Activated T-helper 17 cell treated with anti-CD3 and anti-CD28 coated beads, Interleukin-2, amount 50 U/mL, for 72 hours (primary cell): ENCODE measurements around the gene ANKRD39. TPM values are rescaled to one million over a fixed set of nuclear protein-coding genes. Genes with fewer than 3 reads are reported as not detected.
"Not testable (repeated sequence)": the region's sequence is repeated elsewhere in the genome, so short reads cannot be mapped to it uniquely, and the experiment has no call there.

Experiments
- ATAC-seq: fragments of 150-1000 bp; cut with Tn5 transposase; replicated peaks from 2 replicates; pipeline ENCODE4 v1.10.0; 2021; ENCODE audit warnings: mild to moderate bottlenecking, moderate library complexity
- H3K27ac Mint-ChIP-seq: one replicate; pipeline ENCODE4 v1.8.0; 2022; ENCODE audit warnings: mixed read lengths
- H3K27me3 Mint-ChIP-seq: one replicate; pipeline ENCODE4 v1.8.0; 2022; ENCODE audit warnings: mixed read lengths
- H3K36me3 Mint-ChIP-seq: one replicate; pipeline ENCODE4 v1.8.0; 2022; ENCODE audit warnings: low read depth, mild to moderate bottlenecking, mixed read lengths
- H3K4me1 Mint-ChIP-seq: one replicate; pipeline ENCODE4 v1.8.0; 2022; ENCODE audit warnings: mixed read lengths
- H3K4me3 Mint-ChIP-seq: one replicate; pipeline ENCODE4 v1.8.0; 2022; ENCODE audit warnings: mild to moderate bottlenecking, mixed read lengths
- H3K9me3 Mint-ChIP-seq: one replicate; pipeline ENCODE4 v1.8.0; 2022; ENCODE audit warnings: mixed read lengths
- total RNA-seq, 2 donors: library from RNA; stranded (reverse); gene quantifications; one replicate each; pipeline ENCODE4 v1.2.3, GENCODE V29; 2022

Gene ANKRD39
- total RNA-seq, 2 donors from 2014 or later = 25.2 to 52.3 TPM

- Mint-ChIP-seq H3K4me1 (peaks cover 15% of the 10 kb centered on the region), H3K27ac (peak within 1 kb of the TSS; percentile 74), H3K27me3 (peaks cover 2% of the 10 kb centered on the region), H3K4me3 (peak within 1 kb of the TSS; percentile 73), H3K36me3 (no peaks in the 10 kb centered on the region), H3K9me3 (no peaks in the 10 kb centered on the region)
- peak; percentile 19 for ATAC-seq
Observed at GRCh38 chr2:96869822-96870625, 12.2 kb upstream of the ANKRD39 start, which contains the start of gene SEMA4C. SEMA4C (minus strand) TSS chr2:96870080; CDS start chr2:96867886, 2,194 bp downstream.

- Mint-ChIP-seq H3K27ac (no peak overlapping the region), H3K27me3 (peaks cover 2% of the 10 kb centered on the region), H3K9me3 (no peaks in the 10 kb centered on the region), H3K36me3 (no peaks in the 10 kb centered on the region), H3K4me1 (peaks cover 14% of the 10 kb centered on the region), H3K4me3 (no peak overlapping the region)
- peak; percentile 4 for ATAC-seq
Observed at GRCh38 chr2:96869281-96869821, 11.5 kb upstream of the ANKRD39 start.

- peak overlapping the region; percentile 77 for H3K4me3 Mint-ChIP-seq
- peak; percentile 59 for ATAC-seq
- peaks cover 12% of the 10 kb centered on the region for H3K4me1 Mint-ChIP-seq
- H3K27me3 Mint-ChIP-seq = peaks cover 2% of the 10 kb centered on the region
- H3K9me3 Mint-ChIP-seq = no peaks in the 10 kb centered on the region
- H3K27ac Mint-ChIP-seq = peak overlapping the region; percentile 85
- H3K36me3 Mint-ChIP-seq = no peaks in the 10 kb centered on the region
Observed at GRCh38 chr2:96868555-96869280, 10.9 kb upstream of the ANKRD39 start.

GRCh38 chr2:96867756-96868554, 10.1 kb upstream of the ANKRD39 start:
- Mint-ChIP-seq H3K9me3 (no peaks in the 10 kb centered on the region), H3K4me3 (peak overlapping the region; percentile 77), H3K4me1 (peaks cover 7% of the 10 kb centered on the region), H3K27me3 (peaks cover 2% of the 10 kb centered on the region), H3K27ac (peak overlapping the region; percentile 85), H3K36me3 (peaks cover 4% of the 10 kb centered on the region)
- ATAC-seq = peak; percentile 33

- Mint-ChIP-seq H3K27me3 (peaks cover 2% of the 10 kb centered on the region), H3K4me3 (peak overlapping the region; percentile 77), H3K36me3 (peaks cover 10% of the 10 kb centered on the region), H3K9me3 (no peaks in the 10 kb centered on the region), H3K4me1 (peaks cover 5% of the 10 kb centered on the region), H3K27ac (peak overlapping the region; percentile 85)
- no peak for ATAC-seq
Observed at GRCh38 chr2:96866986-96867755, 9.4 kb upstream of the ANKRD39 start.

GRCh38 chr2:96866586-96866985, 8.8 kb upstream of the ANKRD39 start:
- ATAC-seq = no peak
- peaks cover 16% of the 10 kb centered on the region for H3K36me3 Mint-ChIP-seq
- H3K27ac Mint-ChIP-seq = peak overlapping the region; percentile 36
- peaks cover 2% of the 10 kb centered on the region for H3K27me3 Mint-ChIP-seq
- H3K9me3 Mint-ChIP-seq = no peaks in the 10 kb centered on the region
- H3K4me3 Mint-ChIP-seq = peak overlapping the region; percentile 77
- H3K4me1 Mint-ChIP-seq = peaks cover 5% of the 10 kb centered on the region

- Mint-ChIP-seq H3K27me3 (peaks cover 2% of the 10 kb centered on the region), H3K9me3 (no peaks in the 10 kb centered on the region), H3K4me1 (peaks cover 5% of the 10 kb centered on the region), H3K4me3 (no peak overlapping the region), H3K27ac (no peak overlapping the region), H3K36me3 (peaks cover 19% of the 10 kb centered on the region)
- ATAC-seq = no peak
Observed at GRCh38 chr2:96866149-96866548, 8.3 kb upstream of the ANKRD39 start.

GRCh38 chr2:96865654-96866053, 7.8 kb upstream of the ANKRD39 start:
- no peak overlapping the region for H3K4me3 Mint-ChIP-seq
- H3K9me3 Mint-ChIP-seq = no peaks in the 10 kb centered on the region
- H3K27me3 Mint-ChIP-seq = peaks cover 2% of the 10 kb centered on the region
- peaks cover 3% of the 10 kb centered on the region for H3K4me1 Mint-ChIP-seq
- H3K36me3 Mint-ChIP-seq = peaks cover 19% of the 10 kb centered on the region
- ATAC-seq = no peak
- no peak overlapping the region for H3K27ac Mint-ChIP-seq

GRCh38 chr2:96864343-96865091, 6.7 kb upstream of the ANKRD39 start:
- H3K4me1 Mint-ChIP-seq = peaks cover 6% of the 10 kb centered on the region
- H3K36me3 Mint-ChIP-seq = peaks cover 19% of the 10 kb centered on the region
- H3K4me3 Mint-ChIP-seq = no peak overlapping the region
- no peak for ATAC-seq
- H3K9me3 Mint-ChIP-seq = no peaks in the 10 kb centered on the region
- no peak overlapping the region for H3K27ac Mint-ChIP-seq
- H3K27me3 Mint-ChIP-seq = no peaks in the 10 kb centered on the region

- Mint-ChIP-seq H3K9me3 (no peaks in the 10 kb centered on the region), H3K27ac (no peak overlapping the region), H3K4me1 (peaks cover 6% of the 10 kb centered on the region), H3K36me3 (peaks cover 19% of the 10 kb centered on the region), H3K4me3 (no peak overlapping the region), H3K27me3 (no peaks in the 10 kb centered on the region)
- ATAC-seq = no peak
Observed at GRCh38 chr2:96863575-96864342, 5.9 kb upstream of the ANKRD39 start.

- not testable (repeated sequence) for H3K4me3 Mint-ChIP-seq, H3K27me3 Mint-ChIP-seq, H3K9me3 Mint-ChIP-seq, H3K27ac Mint-ChIP-seq, ATAC-seq, H3K4me1 Mint-ChIP-seq
- H3K36me3 Mint-ChIP-seq = peaks cover 19% of the 10 kb centered on the region
Observed at GRCh38 chr2:96863056-96863455, 5.2 kb upstream of the ANKRD39 start.

- Mint-ChIP-seq H3K4me3 (no peak overlapping the region), H3K27me3 (no peaks in the 10 kb centered on the region), H3K36me3 (peaks cover 19% of the 10 kb centered on the region), H3K9me3 (no peaks in the 10 kb centered on the region), H3K4me1 (peaks cover 13% of the 10 kb centered on the region), H3K27ac (no peak overlapping the region)
- ATAC-seq = no peak
Observed at GRCh38 chr2:96861074-96861473, 3.3 kb upstream of the ANKRD39 start.
